ENCODE measurements around the gene ZNF267. TPM values are rescaled to one million over a fixed set of nuclear protein-coding genes. Genes with fewer than 3 reads are reported as not detected.
"Not testable (repeated sequence)": the region's sequence is repeated elsewhere in the genome, so short reads cannot be mapped to it uniquely, and the experiment has no call there.

Gene ZNF267
- total RNA-seq, 1 experiment from 2014 or later: 15.9 TPM

DNA sequence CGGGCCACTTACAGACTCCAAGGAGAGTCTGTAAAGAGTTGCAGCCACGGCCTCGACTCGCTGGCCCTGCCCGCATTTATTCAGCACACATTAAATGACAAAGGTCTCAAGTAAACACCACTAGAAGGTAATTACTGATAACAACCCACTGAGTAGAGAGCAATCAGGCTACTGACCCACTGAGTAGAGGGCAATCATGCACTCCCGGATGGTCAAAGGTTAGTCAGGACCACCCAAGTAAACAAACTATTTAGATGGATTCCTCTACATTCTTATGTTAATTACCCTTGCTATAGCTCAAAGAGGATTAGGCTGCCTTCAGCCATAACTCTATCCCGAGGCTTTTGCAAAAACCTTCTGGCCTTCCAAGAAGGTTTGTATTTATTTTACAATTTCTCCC, 30.7 kb upstream of the ZNF267 start:
- CTCF ChIA-PET: no interaction called here

DNA sequence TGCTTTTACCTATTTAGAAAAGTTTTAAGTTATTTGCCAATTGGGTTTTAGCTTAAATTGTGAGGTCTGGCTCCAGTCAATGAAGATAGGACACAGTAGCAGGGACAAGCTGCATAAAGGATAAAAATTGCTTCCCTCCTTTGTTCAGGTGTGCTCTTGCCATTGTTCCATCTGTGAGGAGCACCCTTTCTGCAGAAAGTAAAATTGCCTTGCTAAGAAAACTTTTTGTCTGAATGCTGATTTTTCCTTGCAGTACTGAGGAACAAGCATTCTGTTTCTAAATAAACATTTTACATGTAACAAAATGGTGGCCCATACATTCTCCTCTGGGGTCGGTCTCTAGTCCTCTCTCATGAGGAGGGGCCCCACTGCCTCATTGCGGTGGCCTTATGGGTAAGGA, 25.0 kb upstream of the ZNF267 start:
- H3K4me3 ChIP-seq (replicated peaks in 1 of 2; ENCODE audit: low read depth in 1 of 2, low read length in 2 of 2); H3K79me2 ChIP-seq (ENCODE audit: insufficient read depth, low read length); RAD21 ChIA-PET (ENCODE audit: low non-redundant PET in 1 of 2, low total read pairs in 2 of 2, uncharacterized antibody in 2 of 2, unreplicated experiment in 2 of 2); BruUV-seq (replicated peaks); H3K36me3 ChIP-seq (ENCODE audit: control insufficient read depth in 1 of 2, insufficient read depth in 2 of 2, low read length in 2 of 2); H3K4me2 ChIP-seq (ENCODE audit: low read length); H3K9ac ChIP-seq (ENCODE audit: low read length); DNase-seq (ENCODE audit: low read depth, low spot score); H3K27me3 ChIP-seq (ENCODE audit: insufficient read depth, low read length); CTCF ChIA-PET; intact Hi-C loops (cut with micrococcal nuclease); H4K20me1 ChIP-seq (ENCODE audit: insufficient read depth); H3K4me1 ChIP-seq (ENCODE audit: control insufficient read depth in 1 of 2, insufficient read depth in 2 of 2, low read length in 2 of 2); H2AFZ ChIP-seq (ENCODE audit: low read depth, low read length, poor library complexity, severe bottlenecking); H3K27ac ChIP-seq (ENCODE audit: low read depth, low read length); POLR2A ChIA-PET; H3K9me2 ChIP-seq (ENCODE audit: insufficient read depth); ATAC-seq: not testable (repeated sequence)
- peaks cover 7 to 18% of the 10 kb centered on the region in 2 experiments; a peak in 2 of 4 replicates for H3K9me3 ChIP-seq (ENCODE audit: control insufficient read depth in 1 of 2, insufficient read depth in 1 of 2, low read depth in 1 of 2, low read length in 2 of 2)

More for the DNA sequence above, 30.7 kb upstream of the ZNF267 start:
- no peaks in the 10 kb centered on the region for H3K79me2 ChIP-seq (ENCODE audit: insufficient read depth, low read length)
- H3K27me3 ChIP-seq (ENCODE audit: insufficient read depth, low read length): no peaks in the 10 kb centered on the region
- RAD21 ChIA-PET (ENCODE audit: low non-redundant PET in 1 of 2, low total read pairs in 2 of 2, uncharacterized antibody in 2 of 2, unreplicated experiment in 2 of 2): no interaction called here
- H3K9ac ChIP-seq (ENCODE audit: low read length): no peak overlapping the region
- H3K4me2 ChIP-seq (ENCODE audit: low read length): no peak overlapping the region
- H3K27ac ChIP-seq (ENCODE audit: low read depth, low read length): no peak overlapping the region
- no TSS peak for BruUV-seq (replicated peaks)
- H3K9me2 ChIP-seq (ENCODE audit: insufficient read depth): no peaks in the 10 kb centered on the region
- ATAC-seq (no peak), DNase-seq (ENCODE audit: low read depth, low spot score) (no peak)
- no peaks in the 10 kb centered on the region for H4K20me1 ChIP-seq (ENCODE audit: insufficient read depth)
- H3K9me3 ChIP-seq (ENCODE audit: control insufficient read depth in 1 of 2, insufficient read depth in 1 of 2, low read depth in 1 of 2, low read length in 2 of 2): 0 out of 4 replicates have a peak, but pooled peaks cover 0 to 5% of the 10 kb centered on the region in 2 experiments
- H3K36me3 ChIP-seq (ENCODE audit: control insufficient read depth in 1 of 2, insufficient read depth in 2 of 2, low read length in 2 of 2): no peaks in the 10 kb centered on the region
- H3K4me3 ChIP-seq (replicated peaks in 1 of 2; ENCODE audit: low read depth in 1 of 2, low read length in 2 of 2): no peak overlapping the region
- TF ChIP-seq EGR1 (IDR thresholded peaks at IDR 0.05; ENCODE audit: low read depth) (no peak), ZNF274 (IDR thresholded peaks at IDR 0.05; ENCODE audit: low read depth, low read length) (no peak), SP1 (IDR thresholded peaks at IDR 0.05; ENCODE audit: low read depth) (no peak), SIN3A (IDR thresholded peaks at IDR 0.05; ENCODE audit: low read depth) (no peak), FOSL1 (IDR thresholded peaks at IDR 0.05; ENCODE audit: low read depth) (no peak), ZFX (IDR thresholded peaks at IDR 0.05) (no peak), POLR2A (IDR thresholded peaks at IDR 0.05; ENCODE audit: borderline replicate concordance, extremely low read depth, insufficient read depth, insufficient read length) (no peak), EZH2phosphoT487 (IDR thresholded peaks at IDR 0.05; ENCODE audit: borderline replicate concordance) (no peak), CEBPB (IDR thresholded peaks at IDR 0.05; ENCODE audit: low read depth) (no peak), EZH2 (IDR thresholded peaks at IDR 0.05) (no peak), RAD21 (IDR thresholded peaks at IDR 0.05; ENCODE audit: low read depth) (no peak), SRF (IDR thresholded peaks at IDR 0.05; ENCODE audit: low read depth) (no peak)
- TF ChIP-seq, protein P1, sequence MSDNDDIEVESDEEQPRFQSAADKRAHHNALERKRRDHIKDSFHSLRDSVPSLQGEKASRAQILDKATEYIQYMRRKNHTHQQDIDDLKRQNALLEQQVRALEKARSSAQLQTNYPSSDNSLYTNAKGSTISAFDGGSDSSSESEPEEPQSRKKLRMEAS (IDR thresholded peaks at IDR 0.05): no peak
- TF ChIP-seq, protein P2, sequence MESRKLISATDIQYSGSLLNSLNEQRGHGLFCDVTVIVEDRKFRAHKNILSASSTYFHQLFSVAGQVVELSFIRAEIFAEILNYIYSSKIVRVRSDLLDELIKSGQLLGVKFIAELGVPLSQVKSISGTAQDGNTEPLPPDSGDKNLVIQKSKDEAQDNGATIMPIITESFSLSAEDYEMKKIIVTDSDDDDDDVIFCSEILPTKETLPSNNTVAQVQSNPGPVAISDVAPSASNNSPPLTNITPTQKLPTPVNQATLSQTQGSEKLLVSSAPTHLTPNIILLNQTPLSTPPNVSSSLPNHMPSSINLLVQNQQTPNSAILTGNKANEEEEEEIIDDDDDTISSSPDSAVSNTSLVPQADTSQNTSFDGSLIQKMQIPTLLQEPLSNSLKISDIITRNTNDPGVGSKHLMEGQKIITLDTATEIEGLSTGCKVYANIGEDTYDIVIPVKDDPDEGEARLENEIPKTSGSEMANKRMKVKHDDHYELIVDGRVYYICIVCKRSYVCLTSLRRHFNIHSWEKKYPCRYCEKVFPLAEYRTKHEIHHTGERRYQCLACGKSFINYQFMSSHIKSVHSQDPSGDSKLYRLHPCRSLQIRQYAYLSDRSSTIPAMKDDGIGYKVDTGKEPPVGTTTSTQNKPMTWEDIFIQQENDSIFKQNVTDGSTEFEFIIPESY (IDR thresholded peaks at IDR 0.05; ENCODE audit: extremely low read depth, insufficient replicate concordance, low read length): no peak
- TF ChIP-seq, protein P3, sequence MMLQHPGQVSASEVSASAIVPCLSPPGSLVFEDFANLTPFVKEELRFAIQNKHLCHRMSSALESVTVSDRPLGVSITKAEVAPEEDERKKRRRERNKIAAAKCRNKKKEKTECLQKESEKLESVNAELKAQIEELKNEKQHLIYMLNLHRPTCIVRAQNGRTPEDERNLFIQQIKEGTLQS (IDR thresholded peaks at IDR 0.05): no peak
- TF ChIP-seq, protein P4, sequence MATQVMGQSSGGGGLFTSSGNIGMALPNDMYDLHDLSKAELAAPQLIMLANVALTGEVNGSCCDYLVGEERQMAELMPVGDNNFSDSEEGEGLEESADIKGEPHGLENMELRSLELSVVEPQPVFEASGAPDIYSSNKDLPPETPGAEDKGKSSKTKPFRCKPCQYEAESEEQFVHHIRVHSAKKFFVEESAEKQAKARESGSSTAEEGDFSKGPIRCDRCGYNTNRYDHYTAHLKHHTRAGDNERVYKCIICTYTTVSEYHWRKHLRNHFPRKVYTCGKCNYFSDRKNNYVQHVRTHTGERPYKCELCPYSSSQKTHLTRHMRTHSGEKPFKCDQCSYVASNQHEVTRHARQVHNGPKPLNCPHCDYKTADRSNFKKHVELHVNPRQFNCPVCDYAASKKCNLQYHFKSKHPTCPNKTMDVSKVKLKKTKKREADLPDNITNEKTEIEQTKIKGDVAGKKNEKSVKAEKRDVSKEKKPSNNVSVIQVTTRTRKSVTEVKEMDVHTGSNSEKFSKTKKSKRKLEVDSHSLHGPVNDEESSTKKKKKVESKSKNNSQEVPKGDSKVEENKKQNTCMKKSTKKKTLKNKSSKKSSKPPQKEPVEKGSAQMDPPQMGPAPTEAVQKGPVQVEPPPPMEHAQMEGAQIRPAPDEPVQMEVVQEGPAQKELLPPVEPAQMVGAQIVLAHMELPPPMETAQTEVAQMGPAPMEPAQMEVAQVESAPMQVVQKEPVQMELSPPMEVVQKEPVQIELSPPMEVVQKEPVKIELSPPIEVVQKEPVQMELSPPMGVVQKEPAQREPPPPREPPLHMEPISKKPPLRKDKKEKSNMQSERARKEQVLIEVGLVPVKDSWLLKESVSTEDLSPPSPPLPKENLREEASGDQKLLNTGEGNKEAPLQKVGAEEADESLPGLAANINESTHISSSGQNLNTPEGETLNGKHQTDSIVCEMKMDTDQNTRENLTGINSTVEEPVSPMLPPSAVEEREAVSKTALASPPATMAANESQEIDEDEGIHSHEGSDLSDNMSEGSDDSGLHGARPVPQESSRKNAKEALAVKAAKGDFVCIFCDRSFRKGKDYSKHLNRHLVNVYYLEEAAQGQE (IDR thresholded peaks at IDR 0.05; ENCODE audit: low read depth): no peak
- no peaks in the 10 kb centered on the region for H3K4me1 ChIP-seq (ENCODE audit: control insufficient read depth in 1 of 2, insufficient read depth in 2 of 2, low read length in 2 of 2)
- POLR2A ChIA-PET: no interaction called here
- intact Hi-C loops (cut with micrococcal nuclease): no loop called here
- H2AFZ ChIP-seq (ENCODE audit: low read depth, low read length, poor library complexity, severe bottlenecking): no peak overlapping the region

Measured in HCT116 (cell line).